ENCODE measurements around the gene CCDC7. TPM values are rescaled to one million over a fixed set of nuclear protein-coding genes. Genes with fewer than 3 reads are reported as not detected.
"Not testable (repeated sequence)": the region's sequence is repeated elsewhere in the genome, so short reads cannot be mapped to it uniquely, and the experiment has no call there.

CCDC7 gene
- total RNA-seq, 4 donors from 2014 or later, result 8.2 to 30.5 (median 13.3) TPM

DNA sequence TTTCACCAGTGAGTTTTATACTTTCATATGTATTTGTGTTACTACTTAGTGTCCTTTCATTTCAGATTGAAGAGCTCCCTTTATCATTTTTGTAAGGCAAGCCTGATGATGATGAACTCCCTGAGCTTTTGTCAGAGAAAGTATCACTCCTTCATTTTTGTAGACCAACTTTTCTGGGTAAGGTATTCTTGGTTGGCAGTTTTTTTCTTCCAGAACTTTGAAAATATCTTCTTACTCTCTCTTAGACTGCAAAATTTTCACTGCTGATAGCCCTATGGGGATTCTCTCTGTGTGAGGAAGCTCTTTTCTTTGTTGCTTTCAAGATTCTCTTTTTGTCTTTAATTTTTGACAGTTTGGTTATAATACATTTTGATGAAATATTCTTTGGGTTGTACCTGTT is 35.7 kb downstream of the CCDC7 start:
- Histone ChIP-seq H3K27me3 (no peaks in the 10 kb centered on the region), H3K36me3 (peaks cover 0 to 20% (median 0%) of the 10 kb centered on the region in 3 donors), H3K9me3 (peaks cover 0 to 7% (median 0%) of the 10 kb centered on the region in 4 donors), H3K27ac (no peak overlapping the region), H3K4me3 (no peak overlapping the region), H3K4me1 (no peaks in the 10 kb centered on the region)
- TF ChIP-seq, protein P1, sequence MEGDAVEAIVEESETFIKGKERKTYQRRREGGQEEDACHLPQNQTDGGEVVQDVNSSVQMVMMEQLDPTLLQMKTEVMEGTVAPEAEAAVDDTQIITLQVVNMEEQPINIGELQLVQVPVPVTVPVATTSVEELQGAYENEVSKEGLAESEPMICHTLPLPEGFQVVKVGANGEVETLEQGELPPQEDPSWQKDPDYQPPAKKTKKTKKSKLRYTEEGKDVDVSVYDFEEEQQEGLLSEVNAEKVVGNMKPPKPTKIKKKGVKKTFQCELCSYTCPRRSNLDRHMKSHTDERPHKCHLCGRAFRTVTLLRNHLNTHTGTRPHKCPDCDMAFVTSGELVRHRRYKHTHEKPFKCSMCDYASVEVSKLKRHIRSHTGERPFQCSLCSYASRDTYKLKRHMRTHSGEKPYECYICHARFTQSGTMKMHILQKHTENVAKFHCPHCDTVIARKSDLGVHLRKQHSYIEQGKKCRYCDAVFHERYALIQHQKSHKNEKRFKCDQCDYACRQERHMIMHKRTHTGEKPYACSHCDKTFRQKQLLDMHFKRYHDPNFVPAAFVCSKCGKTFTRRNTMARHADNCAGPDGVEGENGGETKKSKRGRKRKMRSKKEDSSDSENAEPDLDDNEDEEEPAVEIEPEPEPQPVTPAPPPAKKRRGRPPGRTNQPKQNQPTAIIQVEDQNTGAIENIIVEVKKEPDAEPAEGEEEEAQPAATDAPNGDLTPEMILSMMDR (IDR thresholded peaks at IDR 0.05), result no peak
- TF ChIP-seq POLR2A (IDR thresholded peaks at IDR 0.05), result no peak
- no peak for DNase-seq

DNA sequence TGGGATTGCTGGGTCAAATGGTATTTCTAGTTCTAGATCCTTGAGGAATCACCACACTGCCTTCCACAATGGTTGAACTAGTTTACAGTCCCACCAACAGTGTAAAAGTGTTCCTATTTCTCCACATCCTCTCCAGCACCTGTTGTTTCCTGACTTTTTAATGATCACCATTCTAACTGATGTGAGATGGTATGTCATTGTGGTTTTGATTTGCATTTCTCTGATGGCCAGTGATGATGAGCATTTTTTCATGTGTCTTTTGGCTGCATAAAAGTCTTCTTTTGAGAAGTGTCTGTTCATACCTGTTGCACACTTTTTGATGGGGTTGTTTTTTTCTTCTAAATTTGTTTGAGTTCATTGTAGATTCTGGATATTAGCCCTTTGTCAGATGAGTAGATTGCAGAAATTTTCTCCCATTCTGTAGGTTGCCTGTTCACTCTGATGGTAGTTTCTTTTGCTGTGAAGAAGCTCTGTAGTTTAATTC is 37.1 kb downstream of the CCDC7 start:
- DNase-seq, H3K27me3 ChIP-seq, H3K27ac ChIP-seq, H3K4me1 ChIP-seq, H3K4me3 ChIP-seq: not testable (repeated sequence)
- Histone ChIP-seq H3K9me3 (peaks cover 0 to 12% (median 0%) of the 10 kb centered on the region in 4 donors), H3K36me3 (peaks cover 0 to 24% (median 0%) of the 10 kb centered on the region in 3 donors)

DNA sequence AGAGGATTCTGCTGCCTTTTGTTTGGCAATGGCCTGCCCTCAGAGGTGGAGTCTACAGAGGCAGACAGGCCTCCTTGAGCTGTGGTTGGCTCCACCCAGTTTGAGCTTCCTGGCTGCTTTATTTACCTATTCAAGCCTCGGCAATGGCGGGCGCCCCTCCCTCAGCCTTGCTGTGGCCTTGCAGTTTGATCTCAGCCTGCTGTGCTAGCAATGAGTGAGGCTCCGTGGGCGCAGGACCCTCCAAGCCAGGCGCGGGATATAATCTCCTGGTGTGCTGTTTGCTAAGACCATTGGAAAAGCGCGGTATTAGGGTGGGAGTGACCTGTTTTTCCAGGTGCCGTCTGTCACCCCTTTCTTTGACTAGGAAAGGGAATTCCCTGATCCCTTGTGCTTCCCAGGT is 42.1 kb downstream of the CCDC7 start:
- H3K27ac ChIP-seq, H3K9me3 ChIP-seq, H3K27me3 ChIP-seq, H3K4me1 ChIP-seq, H3K4me3 ChIP-seq, DNase-seq: not testable (repeated sequence)
- peaks cover 0 to 12% (median 0%) of the 10 kb centered on the region in 3 donors for H3K36me3 ChIP-seq

DNA sequence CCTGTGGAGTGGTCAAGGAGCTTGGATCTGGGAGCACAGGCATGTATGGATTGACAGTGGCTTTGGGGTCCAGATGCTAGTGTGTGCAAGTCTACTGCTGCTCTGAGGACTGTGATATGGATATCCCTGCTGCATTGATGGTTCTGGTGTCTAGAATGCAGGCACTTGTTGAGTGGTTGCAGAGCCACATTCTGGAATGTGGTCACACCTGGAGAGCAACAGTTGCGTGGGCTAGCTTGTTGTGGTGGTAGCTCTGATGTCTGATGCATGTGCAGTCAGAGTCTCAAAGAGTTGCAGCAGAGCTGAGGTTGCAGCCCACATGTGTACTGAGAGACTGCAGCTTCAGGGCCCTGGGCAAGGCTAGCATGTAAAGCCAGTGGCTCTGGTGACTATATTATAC is 43.2 kb downstream of the CCDC7 start:
- Histone ChIP-seq H3K4me3 (no peak overlapping the region), H3K4me1 (no peaks in the 10 kb centered on the region), H3K27ac (no peak overlapping the region), H3K27me3 (no peaks in the 10 kb centered on the region), H3K9me3 (peaks cover 0 to 6% (median 0%) of the 10 kb centered on the region in 4 donors), H3K36me3 (peaks cover 0 to 12% (median 0%) of the 10 kb centered on the region in 3 donors)
- no peak for DNase-seq
- no peak for TF ChIP-seq POLR2A (IDR thresholded peaks at IDR 0.05)
- TF ChIP-seq, protein P1 (IDR thresholded peaks at IDR 0.05), result no peak

DNA sequence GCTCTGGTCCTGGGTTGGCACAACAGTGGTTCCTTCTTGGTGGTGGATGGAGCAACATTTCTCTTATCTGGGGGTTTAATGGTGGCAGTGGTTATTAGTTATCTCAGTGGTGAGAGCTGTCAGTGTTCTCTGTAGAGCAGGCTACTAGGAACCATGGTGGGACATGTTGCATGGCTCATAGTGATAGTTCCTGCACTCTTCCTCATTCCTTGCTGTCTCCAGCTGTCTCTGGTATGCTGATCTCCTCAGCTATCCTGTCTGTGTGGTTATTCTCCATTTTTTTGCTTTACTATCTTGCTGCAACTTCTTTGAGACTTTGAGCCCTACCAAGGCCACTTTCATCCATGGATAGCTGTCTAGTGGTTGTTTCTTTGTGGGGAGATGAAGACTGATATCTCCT is 44.0 kb downstream of the CCDC7 start:
- Histone ChIP-seq H3K36me3 (peaks cover 0 to 12% (median 0%) of the 10 kb centered on the region in 3 donors), H3K4me1 (no peaks in the 10 kb centered on the region), H3K27ac (no peak overlapping the region), H3K4me3 (no peak overlapping the region), H3K9me3 (peaks cover 0 to 6% (median 0%) of the 10 kb centered on the region in 4 donors), H3K27me3 (no peaks in the 10 kb centered on the region)
- no peak for DNase-seq
- no peak for TF ChIP-seq POLR2A (IDR thresholded peaks at IDR 0.05)
- TF ChIP-seq, protein P1 (IDR thresholded peaks at IDR 0.05), result no peak

- H3K9me3 ChIP-seq, H3K27me3 ChIP-seq, DNase-seq, H3K4me3 ChIP-seq, H3K36me3 ChIP-seq, H3K27ac ChIP-seq, H3K4me1 ChIP-seq: not testable (repeated sequence)
Observed at GRCh38 chr10:32494562-32494961, 48.6 kb downstream of the CCDC7 start.

GRCh38 chr10:32500136-32500535 is 54.2 kb downstream of the CCDC7 start:
- H3K4me1 ChIP-seq, H3K27me3 ChIP-seq, DNase-seq, H3K9me3 ChIP-seq, H3K4me3 ChIP-seq, H3K27ac ChIP-seq: not testable (repeated sequence)
- peaks cover 0 to 12% (median 0%) of the 10 kb centered on the region in 3 donors for H3K36me3 ChIP-seq

- Histone ChIP-seq H3K27me3 (no peaks in the 10 kb centered on the region), H3K27ac (no peak overlapping the region), H3K9me3 (no peaks in the 10 kb centered on the region), H3K36me3 (peaks cover 0 to 12% (median 0%) of the 10 kb centered on the region in 3 donors), H3K4me1 (no peaks in the 10 kb centered on the region), H3K4me3 (no peak overlapping the region)
- DNase-seq, result no peak
- no peak for TF ChIP-seq POLR2A (IDR thresholded peaks at IDR 0.05)
- TF ChIP-seq, protein P1 (IDR thresholded peaks at IDR 0.05), result no peak
Observed at GRCh38 chr10:32501906-32502305, 56.0 kb downstream of the CCDC7 start.

DNA sequence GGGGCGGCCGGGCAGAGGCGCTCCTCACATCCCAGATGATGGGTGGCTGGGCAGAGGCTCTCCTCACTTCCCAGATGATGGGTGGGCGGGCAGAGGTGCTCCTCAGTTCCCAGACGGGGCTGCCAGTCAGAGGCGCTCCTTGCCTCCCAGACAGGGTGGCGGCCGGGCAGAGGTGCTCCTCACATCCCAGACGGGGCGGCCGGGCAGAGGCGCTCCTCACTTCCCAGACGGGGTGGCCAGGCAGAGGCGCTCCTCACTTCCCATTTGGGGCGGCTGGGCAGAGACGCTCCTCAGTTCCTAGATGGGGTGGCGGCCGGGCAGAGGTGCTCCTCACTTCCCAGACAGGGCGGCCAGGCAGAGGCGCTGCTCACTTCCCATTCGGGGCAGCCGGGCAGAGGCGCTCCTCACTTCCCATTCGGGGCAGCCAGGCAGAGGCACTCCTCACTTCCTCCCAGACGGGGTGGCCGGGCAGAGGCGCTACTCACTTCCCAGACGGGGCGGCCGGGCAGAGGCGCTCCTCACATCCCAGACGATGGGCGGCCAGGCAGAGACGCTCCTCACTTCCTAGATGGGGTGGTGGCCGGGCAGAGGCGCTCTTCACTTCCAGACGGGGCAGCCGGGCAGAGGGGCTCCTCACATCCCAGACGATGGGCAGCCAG is 60.0 kb downstream of the CCDC7 start:
- peaks cover 0 to 12% (median 0%) of the 10 kb centered on the region in 3 donors for H3K36me3 ChIP-seq
- not testable (repeated sequence) for DNase-seq, H3K27me3 ChIP-seq, H3K9me3 ChIP-seq, H3K4me1 ChIP-seq, H3K27ac ChIP-seq, H3K4me3 ChIP-seq

Measured in Peyer's patch (tissue), 4 donors.